NCI-H345 treated with DMSO at 0.1 percent for 48 hours (cell line): ENCODE results near the gene SPR.

Source experiments
- DNase-seq: peaks from one replicate; lab custom pipeline; 2025; ENCODE audit not compliant: unreplicated experiment; lab: John Stamatoyannopoulos, UW

The SPR gene

DNA sequence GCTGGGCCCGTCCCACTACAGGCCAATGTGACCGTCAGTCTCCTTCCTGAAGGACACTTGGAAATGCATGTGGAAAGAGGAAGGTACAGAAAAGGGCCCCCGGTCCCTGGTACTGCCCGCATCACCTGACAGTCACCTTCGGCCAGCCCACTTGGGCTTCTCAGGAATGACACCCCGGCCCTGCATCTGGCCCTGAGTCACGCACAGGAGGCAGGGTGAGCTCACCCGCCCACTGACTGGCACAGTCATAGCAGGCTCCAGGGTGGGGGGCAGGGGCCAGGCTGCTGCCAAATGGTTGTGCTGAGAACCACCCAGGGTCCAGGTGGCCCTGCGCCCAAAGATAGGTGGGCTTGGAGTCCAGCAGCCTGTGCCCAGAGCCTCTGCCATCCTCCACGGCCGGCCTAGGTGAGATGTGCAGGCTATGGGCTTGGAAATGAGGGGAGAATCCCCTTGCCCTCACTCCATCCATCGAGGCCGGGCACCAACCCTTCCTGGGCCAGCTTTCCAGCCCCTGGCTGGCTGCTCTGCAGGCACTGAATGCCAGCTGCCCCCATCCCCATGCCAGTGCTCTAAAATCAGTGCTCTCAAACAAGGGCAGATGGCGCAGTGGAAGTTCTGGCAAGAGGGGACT is 44.2 kb downstream of the SPR start:
- no peak for DNase-seq

DNA sequence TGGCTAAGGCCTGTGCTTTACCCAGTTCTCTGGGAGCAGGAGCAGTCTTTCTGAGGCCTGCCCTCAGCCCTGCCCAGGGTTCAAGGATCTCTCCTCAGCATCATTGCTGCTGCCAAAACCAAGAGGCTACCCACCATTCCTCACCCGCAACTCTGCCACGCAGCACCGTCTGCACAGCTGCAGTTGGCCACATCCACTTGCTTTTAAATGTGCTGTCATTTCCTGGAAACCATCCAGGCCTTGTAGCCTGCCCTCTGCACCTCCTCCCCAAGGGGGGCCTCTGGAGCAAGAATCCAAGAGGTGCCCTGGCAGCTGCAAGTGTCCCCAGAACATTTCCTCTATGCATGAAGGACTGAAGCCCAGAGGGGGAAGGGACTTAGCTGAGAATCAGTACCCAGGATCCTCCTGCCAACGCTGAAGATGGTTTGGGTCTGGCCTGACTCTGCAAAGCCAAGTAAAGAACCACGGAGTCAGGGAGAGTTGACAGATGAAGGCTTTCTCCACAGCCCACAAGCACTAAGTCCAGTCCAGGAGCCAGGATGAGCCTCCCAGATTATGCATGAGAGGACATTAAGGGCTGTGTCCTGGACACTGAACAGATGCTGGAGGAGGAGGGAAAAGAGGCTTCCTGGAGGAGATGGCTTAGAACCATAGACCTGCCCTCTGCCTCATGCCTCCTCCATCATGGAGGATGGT is 45.0 kb downstream of the SPR start:
- no peak for DNase-seq

DNA sequence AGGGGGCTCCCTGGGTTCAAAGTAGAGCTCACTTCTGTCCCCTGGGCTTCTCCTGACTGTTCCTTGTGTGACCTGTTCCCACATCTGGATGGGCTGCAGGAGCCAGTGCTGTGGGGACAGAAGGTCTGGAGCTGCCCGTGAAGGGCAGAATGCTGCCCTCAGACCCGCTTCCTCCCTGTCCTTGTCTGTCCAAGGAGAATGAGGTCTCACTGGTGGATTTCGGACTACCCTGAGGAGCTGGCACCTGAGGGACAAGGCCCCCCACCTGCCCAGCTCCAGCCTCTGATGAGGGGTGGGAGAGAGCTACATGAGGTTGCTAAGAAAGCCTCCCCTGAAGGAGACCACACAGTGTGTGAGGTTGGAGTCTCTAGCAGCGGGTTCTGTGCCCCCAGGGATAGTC is 45.6 kb downstream of the SPR start:
- DNase-seq = no peak

- no peak for DNase-seq
These were observed 46.0 kb downstream of the SPR start for GRCh38 chr2:72933207-72933606.

GRCh38 chr2:72933646-72934151 is 46.5 kb downstream of the SPR start:
- no peak for DNase-seq

DNA sequence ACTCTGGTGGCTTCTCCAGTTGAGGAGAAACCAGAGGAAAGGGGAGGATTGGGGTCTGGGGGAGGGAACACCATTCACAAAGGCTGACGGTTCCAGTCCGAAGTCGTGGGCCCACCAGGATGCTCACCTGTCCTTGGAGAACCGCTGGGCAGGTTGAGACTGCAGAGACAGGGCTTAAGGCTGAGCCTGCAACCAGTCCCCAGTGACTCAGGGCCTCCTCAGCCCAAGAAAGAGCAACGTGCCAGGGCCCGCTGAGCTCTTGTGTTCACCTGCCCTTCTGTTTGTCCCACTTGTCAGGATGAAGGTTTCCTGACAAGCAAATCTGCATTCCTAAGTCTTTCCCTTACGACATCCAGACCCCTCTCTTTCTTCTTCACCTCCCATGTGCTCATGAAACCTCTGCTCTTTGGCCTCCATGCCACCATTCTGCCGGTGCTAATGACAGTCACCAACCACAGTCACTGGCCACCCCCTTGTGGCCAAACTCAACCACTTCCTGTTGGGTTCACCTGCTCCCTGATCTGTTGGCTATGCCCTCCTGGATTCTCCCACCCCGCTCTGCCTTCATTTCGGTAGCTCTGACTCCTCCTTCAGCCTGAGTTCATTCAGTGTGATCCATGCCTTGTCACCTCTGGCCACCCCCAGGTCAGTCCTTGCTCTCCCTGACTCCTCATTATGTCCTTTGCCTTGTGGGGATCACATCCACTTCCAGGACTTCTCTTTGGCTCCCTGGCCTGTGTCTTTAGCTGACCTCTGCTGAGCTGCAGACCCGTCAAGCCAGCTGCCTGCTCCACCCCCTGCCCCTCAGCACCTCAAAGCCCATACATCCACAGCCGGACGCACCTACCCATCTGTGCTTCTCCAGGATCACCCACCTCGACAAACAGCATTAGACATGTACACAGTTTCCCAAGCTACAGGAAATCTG is 47.7 kb downstream of the SPR start:
- no peak for DNase-seq

DNA sequence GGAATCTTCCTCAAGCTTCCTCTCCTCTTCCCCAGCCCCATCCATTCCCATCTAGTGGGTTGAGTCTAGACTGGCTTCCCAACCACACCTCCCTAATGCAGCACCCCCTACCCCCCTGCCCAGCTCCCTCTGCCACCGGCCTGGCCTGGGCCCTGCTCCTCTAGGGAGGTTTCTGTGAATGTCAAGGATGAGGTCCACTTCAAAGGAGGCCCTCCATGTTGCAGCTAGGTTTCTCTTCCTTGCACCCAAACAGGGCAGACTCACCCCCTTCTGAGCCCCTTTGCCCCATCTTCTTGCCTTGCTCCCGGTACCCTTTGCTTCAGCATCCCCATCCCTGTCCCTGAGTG is 48.4 kb downstream of the SPR start:
- no peak for DNase-seq

- no peak for DNase-seq
These were observed 49.6 kb downstream of the SPR start for GRCh38 chr2:72936660-72937355.

- DNase-seq = no peak
These were observed 50.1 kb downstream of the SPR start for GRCh38 chr2:72937356-72937669.

DNA sequence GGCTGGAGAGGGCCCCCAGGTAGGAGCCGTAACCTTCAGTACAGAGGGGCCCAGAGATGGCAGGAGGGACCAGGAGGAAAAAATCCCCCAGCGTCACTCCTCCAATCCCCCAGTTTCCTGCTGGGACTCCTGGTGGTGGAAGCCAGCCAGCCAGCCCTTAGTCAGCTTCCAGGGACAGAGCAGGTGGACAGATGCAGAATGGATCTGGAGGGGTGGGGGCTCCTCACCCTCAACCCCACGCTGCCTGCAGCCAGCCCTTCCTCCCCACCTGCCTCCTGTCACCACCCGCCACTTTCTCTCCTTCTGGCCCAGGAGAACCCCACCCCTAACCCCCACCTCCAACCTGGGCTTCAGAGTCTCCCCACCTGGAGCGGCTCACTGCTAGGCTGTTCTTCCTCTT is 51.2 kb downstream of the SPR start:
- DNase-seq = no peak

DNA sequence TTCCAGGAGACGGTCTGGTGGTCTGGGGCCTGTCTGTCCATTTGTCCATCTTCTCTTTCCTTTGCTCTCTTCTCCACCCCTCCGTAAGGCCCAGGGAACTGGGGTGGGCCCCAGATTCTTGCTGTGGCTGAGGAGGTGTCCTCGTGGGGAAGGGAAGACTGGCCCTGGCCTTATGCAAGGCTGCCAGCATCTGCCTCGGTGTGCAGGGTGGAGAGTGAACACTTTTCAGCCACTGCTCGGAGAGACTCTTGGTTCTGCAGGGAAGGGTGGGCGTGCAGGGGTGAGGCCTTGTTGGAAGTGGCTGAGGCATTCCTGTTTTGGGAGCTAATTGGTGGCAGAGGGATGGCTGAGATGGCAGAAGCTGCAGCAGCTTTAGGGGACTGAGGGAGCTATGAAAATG is 53.2 kb downstream of the SPR start:
- DNase-seq = no peak

DNA sequence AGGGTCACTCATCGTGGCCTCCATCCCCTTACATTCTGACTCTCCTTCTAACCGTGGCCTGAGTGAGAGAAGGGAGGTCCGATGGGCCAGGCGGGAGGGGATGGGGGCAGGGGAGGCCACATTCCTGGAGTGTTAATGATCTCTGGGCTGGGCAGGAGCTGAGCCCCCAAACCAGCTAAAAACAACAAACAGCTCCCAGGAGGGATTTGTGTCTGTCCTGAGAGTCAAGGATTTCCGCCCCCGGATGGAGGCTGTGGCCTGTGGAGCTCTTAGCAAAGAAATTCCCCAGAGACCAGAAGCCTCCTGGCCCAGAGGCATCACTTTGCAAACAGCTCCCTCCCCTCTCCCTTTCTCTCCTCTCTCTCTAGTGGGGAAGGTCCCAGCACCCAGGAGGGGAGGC is 53.6 kb downstream of the SPR start:
- DNase-seq = no peak
